HG02852 (cell line): Measurements from ENCODE around the gene SNRNP70.
"Not testable (repeated sequence)": the region's sequence is repeated elsewhere in the genome, so short reads cannot be mapped to it uniquely, and the experiment has no call there.

Experiments used
- ATAC-seq: cut with Tn5 transposase; IDR thresholded peaks from one replicate; pipeline ENCODE4 v1.9.1; 2021; ENCODE audit warnings: mild to moderate bottlenecking, moderate library complexity; ENCODE audit not compliant: unreplicated experiment

The SNRNP70 gene

DNA sequence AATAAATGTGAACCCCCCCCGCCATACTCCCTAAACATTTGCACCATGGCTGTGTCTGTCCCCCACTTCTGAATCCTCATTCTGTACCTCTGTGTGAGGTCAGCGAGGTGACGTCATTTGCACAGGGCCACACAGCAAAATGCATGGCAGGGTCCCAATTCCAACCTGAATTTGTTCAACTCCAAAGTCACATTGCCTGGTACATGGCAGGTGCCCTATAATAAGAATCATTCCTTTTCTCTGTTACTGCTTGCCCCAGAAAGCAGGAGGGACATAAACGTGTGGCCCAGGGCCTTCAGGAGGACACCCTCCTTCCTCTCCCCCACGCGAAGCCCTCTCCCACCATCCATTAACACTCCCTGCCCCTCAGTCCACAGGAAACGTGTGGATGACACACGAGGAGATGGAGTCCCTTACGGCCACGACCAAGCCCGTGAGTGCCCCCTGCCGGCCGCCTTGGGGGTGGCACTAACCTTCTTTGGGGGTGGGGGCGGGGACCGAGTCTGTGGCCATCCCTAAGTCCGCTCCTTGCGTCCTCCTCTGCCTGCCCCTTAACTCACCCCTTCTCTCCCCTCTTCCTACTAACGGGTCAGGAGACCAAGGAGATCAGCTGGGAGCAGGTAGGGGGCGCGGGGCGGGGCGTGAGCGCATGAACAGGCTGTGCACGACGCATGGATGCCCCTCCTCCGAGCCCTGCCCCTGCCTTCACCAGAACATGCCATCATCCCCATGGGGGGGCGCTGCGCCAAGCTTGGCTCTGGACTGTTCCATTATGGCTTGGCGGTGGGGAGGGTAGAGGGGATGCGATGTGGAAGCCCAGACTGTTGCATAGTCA lies 60.5 kb downstream of the SNRNP70 start:
- no peak for ATAC-seq

DNA sequence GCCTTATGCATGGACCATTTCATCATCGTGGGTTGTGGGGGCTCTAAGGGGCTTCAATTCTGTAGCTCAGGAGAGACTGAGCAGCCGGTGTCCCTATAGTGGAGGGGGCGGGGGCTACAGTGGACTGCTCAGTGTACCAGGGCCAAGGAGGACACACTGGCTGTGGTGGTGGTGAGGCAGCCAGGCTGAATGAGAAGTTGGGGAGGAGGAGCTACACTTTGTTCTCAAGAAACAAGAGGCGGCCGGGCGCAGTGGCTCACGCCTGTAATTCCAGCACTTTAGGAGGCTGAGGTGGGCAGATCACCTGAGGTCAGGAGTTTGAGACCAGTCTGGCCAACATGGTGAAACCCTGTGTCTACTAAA lies 61.1 kb downstream of the SNRNP70 start:
- ATAC-seq, result not testable (repeated sequence)

DNA sequence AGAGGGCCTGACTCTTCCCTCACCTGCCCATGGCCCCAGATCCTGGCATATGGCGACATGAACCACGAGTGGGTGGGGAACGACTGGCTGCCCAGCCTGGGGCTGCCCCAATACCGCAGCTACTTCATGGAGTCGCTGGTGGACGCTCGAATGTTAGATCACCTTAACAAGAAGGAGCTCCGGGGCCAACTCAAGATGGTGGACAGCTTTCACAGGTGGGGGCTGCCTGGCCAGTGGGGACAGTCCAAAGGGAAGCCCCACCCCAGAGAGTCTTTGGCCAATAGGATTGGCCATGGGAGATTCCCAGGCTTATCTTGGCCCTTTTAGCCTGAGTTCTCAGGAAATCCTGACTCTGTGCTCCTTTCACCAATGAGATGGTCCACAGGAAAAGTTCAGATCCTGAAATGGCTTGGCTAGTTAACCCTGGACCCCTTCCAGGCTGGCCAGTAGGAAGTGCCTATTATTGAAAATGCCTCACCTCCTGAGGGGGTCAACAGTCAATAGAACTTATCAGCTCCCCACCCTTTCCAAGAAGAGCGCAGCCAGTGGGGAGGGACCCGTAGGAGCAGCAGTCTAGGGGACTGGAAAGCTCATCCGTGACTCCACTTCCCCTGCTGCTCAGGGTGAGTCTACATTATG lies 62.9 kb downstream of the SNRNP70 start:
- no peak for ATAC-seq

DNA sequence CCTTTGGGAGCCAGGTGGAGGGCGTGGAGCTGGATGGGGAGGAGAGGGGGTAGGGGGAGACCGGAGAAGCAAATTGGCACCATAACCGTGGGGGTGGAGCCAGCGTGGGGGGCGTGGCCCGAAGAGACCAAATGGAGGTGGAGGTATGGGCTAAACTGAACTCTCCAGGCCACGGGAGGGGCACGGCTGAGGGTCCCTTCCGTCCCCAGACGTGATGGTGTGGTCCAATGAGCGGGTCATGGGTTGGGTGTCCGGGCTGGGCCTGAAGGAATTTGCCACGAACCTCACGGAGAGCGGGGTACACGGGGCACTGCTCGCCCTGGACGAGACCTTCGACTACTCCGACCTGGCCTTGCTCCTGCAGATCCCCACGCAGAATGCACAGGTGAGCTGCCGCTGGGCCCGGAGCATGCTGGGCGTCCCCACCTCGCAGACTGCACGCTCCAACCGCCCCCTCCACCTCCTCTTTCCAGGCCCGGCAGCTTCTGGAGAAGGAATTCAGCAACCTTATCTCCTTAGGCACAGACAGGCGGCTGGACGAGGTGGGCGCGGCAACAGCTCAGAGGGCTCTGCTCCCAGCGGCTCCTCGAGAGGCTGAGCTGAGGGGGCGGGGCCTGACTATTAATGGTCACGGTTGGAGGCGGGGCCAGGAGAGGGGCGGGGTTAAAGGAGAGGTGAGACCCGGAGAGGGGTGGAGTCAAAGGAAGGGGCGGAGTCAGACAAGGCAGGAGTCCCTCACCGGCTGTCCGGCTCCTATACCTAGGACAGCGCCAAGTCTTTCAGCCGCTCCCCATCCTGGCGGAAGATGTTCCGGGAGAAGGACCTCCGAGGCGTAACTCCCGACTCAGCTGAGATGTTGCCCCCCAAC lies 63.8 kb downstream of the SNRNP70 start:
- no peak for ATAC-seq

DNA sequence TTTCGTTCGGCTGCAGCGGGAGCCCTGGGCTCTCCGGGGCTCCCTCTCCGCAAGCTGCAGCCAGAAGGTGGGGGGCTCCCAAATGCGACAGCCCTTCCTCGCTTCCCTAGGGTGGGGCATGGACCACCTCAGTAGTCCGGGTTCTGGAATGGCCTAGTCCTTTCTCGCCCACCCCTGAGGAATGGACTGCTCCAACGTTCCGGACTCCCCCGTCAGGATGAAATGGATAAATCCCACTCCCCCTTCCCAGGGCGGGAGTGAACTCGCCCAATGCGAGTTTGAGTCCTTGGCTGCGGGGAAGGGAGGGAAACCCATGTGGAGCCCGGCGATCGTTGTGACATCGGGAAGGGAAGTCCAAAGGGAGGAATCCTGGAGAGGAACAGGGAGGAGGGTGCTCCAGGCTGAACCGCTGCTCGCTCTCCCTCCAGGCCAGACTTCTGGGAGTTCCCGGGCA lies 64.4 kb downstream of the SNRNP70 start:
- no peak for ATAC-seq

DNA sequence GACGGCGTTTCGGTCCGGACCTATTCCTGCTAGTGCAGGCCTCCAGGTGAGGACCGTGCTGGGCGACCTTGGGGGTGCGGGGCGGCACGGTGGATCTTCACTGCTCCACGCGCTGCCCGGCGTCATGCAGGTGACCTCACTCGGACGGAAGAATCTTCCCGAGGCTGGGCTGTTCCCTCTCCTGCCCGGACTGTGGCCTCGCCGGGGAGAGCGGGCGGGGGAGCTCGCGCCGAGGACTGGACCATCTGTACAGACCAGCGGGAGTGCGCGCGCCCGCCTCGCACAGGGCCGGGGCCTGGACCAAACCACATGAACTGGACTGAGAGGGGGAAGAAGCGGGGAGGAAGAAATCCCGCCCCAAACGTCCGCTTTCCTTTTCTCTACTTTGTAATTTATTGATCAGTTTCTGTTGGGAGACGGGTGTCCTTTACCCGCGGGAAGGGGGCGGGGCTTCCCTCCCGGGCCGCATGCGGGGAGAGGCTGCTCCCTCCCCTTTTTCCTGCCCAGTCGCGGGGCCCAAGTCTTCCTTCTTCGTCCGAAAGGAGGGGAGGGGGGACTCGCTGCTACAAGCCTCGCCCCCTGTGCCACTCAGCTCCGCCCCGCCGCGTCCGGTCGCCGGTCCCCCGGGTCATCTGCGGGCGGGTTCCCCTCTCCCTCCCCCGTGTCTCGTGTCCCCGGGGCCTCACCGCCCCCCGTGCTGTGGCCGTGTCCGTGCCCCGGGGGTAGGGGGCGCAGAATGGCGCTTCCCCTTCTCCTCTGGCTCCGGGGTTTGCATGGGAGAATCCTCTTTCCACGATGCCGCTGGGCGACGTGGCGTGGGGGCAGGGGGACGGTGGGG lies 65.1 kb downstream of the SNRNP70 start:
- no peak for ATAC-seq

DNA sequence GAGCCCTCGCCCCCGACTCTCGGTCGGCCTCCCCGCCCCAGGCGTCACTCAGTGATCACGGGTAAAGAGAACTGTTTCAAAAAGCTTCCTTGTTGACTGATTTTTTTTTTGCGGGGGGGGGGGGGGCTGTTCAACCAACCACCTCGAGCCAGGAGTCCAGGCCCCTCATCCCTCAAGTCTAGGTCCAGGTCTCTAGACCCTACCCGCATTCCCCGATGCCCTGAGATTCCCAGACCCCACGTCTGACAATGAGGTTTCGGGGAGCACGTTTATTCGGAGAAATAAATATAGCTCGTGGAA lies 65.6 kb downstream of the SNRNP70 start:
- no peak for ATAC-seq

DNA sequence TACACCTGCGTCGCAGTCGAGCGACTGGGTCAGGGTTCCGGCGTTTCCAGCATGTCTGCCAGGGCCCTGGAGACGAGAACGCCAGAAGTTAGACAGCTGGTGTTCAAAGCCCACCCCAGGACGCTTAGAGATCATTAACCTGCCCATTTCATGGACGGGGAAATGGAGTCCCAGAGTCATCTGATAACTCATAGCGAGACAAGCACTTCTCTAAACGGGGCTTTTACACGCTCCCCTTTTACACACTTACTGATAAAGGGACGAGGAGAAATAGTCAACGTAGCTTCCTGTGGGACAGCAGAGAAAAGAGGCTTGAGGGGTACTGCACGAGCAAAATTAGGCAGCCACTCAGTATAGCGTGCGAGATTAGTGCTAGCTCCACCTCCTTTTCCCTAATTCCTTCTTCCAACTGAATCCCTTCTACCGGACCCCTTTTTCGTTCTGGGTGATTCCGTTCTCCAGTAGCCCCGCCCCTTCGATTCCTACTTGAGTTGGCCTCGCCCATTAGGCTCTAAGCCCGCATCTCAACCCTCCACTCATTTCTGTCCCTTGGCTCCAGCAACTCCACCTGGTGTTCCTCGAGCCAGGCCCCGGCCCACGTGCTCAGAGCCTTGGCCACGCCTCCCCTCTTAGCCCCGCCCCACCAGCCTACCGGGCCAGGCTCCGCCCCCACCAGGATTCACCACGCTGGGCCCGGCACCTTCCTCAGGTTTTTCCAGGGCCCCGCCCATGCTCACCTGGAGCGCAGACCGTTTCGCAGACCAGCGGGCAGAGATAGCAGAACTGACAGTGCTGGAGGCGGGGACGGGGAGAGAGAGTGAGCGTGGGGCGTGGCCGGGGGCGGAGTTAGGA lies 66.2 kb downstream of the SNRNP70 start:
- no peak for ATAC-seq

DNA sequence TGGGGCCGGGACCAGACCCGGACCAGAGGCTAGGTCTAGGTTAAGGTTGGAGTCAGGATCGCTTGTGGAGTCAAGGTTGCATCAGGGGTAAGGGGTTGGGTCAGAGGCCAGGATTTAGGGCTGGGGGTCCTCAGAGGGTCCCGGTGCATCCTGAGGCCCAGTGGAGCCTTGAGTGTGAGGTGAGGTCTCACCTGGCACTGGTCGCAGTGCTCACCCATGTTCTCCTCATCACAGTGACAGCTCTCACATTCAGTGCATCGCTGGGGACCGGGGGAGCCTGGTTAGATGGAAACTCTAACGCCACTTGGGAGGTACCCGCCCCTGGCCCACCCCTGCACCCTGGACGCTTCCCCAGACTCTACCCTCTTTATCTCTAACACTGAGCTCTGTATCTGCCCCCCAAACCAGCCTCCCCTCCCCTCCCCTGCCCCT lies 66.9 kb downstream of the SNRNP70 start:
- ATAC-seq, result no peak

DNA sequence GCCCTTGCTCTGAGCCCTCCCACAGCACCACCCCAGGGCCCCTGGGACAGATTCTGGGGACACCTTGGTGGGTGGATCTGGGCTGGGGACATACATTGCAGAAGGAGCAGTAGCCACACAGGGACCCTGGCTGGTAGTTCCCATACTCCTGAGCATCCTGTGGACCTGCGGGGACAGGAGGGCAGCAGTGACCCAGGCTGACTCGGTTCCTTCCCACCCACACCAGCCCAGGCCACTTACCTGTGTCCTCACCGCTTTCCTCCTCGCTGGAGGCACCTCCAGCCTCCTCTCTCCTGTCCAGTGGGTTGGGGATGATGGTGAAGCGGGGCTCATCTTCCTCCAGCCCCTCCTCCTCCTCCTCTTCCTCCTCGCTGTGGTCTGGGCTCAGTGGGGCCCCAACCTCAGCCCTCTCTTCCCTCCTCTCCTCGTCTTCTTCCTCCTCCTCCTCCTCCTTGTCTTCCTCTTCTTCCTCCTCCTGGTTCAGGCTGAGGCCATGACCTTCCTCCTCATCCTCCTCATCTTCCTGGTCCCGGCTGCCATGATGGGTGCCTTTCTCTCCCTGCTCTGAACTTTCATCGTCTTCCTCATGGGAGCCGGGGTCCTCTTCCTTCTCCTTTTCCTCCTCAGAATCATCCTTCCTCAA lies 68.0 kb downstream of the SNRNP70 start:
- no peak for ATAC-seq

DNA sequence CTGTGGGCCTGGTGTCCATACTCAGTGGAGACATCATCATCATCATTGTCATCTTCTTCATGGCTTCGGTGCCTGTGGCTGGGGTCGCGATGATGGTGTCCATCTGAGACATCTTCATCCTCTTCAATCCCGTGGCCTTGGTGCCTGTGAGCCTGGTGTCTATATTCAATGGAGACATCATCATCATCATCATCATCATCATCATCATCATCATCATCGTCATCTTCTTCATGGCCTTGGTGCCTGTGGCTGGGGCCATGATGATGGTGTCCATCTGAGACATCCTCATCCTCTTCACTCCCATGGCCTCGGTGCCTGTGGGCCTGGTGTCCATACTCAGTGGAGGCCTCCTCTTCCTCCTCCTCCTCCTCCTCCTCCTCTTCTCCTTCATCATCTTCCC lies 69.0 kb downstream of the SNRNP70 start:
- ATAC-seq, result no peak

DNA sequence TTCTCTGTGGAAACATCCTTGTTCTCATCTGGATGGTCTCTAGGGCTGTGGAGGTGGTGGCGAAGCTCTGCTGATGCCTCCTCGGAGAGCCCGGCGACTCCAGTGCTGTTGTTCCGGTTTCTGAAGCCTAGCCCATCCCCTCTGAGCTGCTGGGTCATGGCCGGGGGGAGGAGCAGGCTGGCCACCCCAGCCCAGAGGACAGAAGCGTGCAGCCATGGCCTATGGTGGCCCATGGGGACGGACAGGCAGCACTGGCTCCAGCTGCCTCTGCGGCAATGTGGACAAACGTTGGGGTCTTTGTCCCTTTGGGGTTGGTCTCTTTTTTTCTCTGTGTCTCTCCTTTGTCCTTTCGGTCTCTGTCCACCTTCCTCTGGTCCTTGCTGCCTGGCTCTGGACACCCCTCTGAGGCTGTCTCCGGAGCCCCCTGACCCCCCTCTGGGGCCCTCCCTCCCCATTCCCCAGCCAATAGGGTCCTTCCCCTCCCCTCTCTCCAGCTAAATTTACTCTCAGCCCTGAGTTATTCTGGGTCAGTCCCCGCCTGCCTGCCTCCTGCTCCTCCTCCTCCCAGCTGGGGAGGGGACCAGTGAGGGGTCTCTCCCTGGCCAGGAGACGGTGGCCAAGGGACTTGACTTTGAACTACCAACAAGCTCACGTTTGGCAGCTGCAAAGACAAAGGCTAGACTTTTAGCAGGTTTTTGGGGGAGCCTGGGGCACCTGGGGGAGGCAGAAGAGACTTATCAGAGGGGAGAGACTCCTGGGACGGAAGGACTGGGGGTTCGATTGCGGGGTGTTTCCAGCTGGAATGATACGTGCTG lies 70.0 kb downstream of the SNRNP70 start, which contains the start of gene HRC:
Gene HRC, minus strand, starts transcription at position 392 of the 815 bp plus-strand sequence. Its CDS starts 159 bp downstream, at position 233.
- ATAC-seq, result no peak

DNA sequence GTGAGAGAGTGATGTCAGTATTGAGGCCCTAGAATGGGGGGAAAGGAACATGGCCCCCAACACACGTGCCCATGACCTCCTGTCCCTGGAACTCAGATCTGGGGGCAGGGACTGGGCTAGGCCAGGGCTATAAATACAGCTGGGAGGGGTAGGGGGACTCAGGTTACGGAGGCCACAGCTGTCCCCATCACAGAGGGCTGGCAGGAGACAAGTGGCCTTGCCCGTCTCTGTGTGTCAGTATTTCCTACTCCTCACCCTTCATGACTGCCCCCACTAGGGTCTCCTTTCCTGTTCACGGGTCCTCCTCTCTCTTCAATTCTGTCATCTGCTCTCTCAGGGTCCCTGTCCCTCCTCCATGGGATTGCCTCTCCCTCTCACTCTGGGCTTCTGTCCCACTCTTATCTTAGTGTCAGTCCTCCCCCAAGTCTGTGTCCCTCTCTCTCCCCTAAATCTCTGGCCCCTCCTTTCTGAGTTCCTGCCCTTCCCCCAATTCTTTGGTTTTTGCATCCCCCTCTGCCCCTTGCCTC lies 70.6 kb downstream of the SNRNP70 start:
- no peak for ATAC-seq

DNA sequence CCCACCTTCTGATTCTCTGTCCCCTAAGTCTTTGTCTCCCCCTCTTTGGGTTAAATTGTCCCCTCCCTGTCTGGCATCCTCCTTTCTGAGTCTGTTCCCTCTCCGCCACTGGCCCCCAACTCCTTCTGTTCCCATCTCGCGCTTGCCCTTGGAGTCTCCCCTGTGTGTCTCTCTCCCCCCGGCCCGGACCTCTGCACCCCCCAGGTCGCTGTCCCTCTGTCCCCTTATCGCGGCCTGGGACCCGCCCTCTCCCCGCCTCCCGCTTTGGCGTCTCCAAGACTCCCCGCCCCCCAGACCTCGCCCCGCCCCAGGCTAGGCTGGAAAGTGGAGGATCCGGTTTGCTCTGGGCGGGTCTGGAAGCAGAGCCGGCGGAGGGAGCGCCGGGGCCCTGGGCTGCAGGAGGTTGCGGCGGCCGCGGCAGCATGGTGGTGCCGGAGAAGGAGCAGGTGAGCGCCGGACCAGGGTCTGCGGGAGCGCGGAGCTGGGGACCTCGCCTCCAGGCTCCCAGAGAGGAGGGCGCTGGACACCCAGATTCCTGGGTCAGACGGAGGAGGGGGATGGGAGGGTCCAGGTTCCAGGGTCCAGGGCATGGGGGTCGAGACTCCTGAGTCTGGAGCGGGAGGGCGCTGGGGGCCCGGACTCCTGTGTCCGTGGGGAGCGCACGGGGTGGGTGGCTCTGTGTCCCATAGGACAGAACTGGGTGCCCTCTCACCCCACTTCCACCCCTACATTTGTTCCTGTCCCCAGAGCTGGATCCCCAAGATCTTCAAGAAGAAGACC lies 72.4 kb downstream of the SNRNP70 start, which contains the start of gene TRPM4:
Gene TRPM4, plus strand, starts transcription at position 348 of the 780 bp plus-strand sequence. Its CDS starts 75 bp downstream, at position 423.
- ATAC-seq, result no peak
